Activated CD8-positive, alpha-beta memory T cell treated with anti-CD3 and anti-CD28 coated beads, Interleukin-2, amount 50 U/mL, for 24 hours (primary cell): ENCODE data around the gene CARD10.

ENCODE experiments used
- DNase-seq: peaks from one replicate; pipeline ENCODE4 v3.0.0-alpha.2; 2020; ENCODE audit errors: extremely low read depth

Gene CARD10

DNA sequence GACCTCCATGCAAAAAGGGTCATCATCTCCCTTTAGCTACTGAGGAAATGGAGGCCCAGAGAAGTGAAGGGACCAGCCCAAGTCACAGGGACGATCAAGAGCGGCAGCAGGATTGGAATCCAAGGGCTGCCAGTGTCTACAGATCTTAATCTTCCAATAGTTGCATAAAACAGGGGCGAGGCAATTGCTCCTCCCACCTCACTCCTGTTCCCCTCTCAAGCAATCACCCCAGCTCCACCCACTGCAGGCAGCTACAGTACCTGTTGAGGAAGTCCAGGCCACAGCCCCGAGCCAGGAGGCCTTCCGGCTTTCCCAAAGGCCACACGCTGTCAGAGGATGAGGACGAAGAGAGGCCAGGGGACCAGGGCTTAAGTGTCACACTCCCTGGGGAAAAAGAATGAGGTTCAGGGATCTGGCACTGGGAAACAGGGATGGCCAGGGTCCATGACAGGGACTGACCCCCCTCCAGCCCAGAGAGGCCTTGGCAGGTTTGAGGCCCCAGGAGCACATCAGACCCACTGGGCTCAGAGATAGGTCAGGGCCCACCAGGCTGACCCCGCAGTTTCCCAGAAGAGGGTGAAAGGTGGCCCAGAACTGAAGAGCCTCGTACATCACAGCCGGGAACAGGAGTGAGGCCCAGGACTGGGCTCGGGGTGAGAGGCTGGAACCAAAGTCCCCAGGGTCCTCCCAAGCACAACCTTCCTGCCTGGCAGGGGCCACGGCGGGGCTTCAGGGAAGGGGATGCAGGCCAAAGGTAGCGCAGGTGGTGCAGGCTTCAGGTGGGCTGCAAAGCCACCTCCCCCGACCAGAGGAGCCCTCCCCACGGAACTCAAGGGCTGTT is 16.7 kb downstream of the CARD10 start:
- DNase-seq = no peak

DNA sequence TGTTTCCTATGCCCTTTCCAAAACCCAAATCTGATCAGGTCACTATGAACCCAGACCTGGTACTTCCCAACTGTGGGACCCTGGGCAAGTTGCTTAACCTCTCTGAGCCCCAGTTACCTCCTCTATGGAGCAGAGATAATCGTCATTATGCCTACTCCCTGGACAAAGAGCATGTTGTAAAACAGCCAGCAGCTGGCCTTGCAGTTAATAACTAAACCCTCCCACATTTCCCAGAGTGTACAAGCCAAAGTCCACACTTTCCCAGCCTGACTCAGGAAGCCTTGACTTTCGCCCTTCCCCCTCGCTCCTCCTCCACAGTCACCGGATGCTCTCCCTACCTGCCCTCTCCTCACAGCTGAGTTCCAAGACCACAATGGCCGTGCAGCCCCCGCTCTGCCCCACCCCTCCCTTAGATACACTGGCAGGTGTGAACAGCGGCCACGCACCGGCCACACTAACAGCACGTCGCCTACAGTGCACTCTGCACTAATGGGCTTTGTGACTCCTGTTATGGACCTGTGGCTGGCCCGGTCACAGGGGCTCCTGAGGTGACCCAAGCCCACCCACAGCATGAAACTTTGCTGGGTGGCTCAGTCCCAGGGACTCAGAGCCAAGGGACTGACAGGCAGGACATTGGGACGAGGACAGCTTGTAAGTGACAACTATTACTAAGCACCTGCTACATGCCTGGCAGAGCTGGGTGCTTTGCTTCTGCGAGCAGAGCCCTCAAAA is 17.4 kb downstream of the CARD10 start:
- DNase-seq = no peak

- no peak for DNase-seq
Measured at GRCh38 chr22:37500745-37501609, 18.2 kb downstream of the CARD10 start.

GRCh38 chr22:37499789-37500540 is 19.2 kb downstream of the CARD10 start:
- DNase-seq = no peak

GRCh38 chr22:37499027-37499707 is 20.0 kb downstream of the CARD10 start:
- DNase-seq = no peak

GRCh38 chr22:37498289-37498909 is 20.8 kb downstream of the CARD10 start:
- no peak for DNase-seq

GRCh38 chr22:37497062-37497599 is 22.1 kb downstream of the CARD10 start:
- DNase-seq = no peak

DNA sequence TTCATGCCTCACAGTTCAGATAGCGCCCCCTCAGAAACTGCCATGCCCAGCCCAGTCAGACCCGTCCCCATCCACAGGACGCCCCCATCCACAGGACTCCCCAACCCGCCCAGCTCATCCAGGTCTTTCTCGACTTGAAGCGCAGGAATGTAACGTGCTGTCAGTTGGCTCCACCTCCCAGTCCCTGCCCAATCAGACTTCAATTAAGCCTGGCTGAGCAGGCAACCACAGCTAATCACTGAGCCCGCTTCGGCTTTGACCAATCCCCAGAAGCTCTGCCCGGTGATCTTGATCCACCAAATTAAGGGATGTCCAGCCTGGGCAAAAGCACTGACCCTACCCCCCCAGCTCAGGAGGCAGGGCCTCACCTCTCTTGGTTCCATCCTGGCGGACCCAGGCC is 22.6 kb downstream of the CARD10 start:
- DNase-seq = no peak

DNA sequence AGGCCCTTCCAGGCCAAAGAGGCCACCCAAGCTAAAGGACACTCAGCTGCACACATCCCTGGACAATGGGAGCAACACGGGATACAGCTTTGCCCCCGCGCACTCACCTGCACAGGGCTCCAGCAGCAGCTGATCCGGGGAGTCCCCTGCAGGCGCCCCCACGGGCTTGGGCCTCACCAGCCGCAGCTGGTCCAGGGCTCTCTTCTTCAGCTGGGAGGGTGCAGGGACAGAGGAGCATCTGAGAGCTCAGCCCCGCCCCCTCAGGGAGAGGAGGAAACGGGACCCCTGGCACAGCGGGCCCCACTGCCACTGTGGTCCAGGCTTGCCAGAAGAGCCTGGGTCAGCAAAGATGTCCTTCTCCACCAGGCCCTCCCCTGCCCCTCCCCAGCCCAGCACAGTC is 25.2 kb downstream of the CARD10 start:
- DNase-seq = no peak

DNA sequence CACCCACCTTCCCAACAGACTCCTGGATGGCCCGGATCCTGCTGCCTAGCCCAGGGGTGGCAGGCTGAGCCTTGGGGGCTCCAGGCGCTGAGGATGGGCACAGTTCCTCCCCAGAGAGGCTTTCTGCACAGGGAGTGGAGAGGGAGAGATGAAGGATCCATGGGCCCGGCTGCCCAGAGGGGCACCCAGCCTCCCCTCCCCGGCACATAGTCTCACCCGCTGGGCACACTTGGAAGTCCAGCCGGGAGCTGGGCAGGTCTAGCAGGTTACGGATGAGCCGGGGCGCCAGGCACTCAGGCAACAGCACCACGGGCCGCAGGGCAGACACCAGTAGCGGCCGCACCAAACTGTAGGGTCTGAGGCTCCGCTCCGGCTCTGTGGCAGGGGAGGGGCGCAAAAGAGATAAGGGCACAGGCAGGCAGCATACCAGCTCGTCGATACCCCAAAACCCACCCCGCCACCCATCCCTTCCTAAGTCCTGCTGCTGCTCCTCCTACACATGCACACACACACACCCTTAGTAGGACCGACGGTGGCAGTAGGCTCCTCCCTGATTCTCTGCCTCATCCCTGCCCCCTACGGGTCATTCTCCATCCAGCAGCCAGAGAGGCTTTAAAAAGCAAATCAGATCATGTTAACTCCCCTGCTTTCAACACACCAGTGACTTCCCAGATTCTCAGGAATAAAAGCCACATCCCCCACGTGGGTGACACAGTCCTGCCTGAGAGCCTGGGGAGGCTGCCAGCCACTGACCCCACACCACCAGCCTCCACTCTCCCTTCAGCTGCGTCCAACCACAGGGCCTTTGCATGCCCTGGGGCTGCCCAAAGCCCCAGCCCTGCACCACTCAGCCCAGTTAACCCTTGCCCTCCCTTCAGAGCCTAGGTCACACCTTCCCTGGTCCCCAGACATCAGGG is 26.5 kb downstream of the CARD10 start:
- DNase-seq = no peak

DNA sequence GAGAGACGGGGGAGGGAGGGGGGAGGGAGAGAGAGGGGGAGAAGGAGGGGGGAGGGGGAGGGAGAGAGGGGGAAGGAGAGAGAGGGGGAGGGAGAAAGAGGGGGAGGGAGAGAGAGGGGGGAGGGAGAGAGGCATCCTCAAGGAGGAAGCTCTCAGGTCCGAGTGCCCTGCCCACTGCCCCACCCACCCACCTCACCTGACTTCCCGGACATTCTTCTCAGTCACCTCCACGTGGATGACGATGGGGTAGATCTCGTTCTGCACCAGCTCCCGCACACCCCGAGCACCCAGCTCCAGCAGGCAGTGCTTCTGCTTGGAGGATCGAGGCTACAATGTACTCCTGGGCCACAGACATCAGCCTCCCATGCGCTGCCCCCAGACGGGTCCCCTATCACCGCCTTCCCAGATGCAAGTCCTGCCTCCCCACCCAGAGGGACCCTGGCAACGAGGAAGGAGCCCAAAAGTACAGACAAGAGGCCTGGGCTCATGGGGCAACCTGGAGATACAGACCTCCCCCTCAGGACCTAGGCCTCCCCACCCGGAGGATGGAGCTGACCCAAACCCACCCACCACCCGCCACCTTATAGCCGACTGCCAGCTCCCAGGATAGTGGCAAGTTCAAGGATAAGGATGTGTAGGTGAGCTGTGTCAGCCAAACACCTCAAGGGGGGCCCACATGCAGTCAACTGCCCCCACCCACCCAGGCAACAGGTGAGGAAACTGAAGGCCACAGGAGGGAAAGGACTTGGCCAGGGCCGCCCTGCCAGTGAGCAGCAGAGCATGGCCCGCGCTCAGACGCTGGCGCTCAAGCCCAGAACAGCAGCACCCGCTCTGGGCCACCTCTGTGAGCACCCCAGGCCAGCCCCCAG is 27.4 kb downstream of the CARD10 start:
- no peak for DNase-seq

DNA sequence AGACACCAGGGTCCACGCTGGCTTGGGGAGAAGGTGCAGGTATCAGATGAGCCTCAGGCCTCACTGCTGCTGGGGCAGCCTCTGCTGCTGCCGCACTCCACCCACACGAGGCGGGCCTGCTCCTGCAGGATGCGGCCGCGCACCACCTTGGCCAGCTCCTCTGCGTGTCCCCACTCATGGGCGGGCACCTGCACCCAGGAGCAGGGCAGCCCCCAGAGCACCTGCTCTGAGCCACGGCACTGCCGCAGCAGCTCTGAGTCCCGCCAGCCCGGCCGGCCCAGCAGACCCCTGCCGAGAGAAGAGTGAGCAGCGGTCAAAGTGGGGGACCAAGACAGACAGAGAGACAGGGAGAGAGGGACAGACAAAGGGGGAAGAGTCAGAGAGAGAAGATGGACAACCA is 28.1 kb downstream of the CARD10 start:
- DNase-seq = no peak

GRCh38 chr22:37489983-37490382 is 29.2 kb downstream of the CARD10 start:
- no peak for DNase-seq

GRCh38 chr22:37488337-37489135 is 30.7 kb downstream of the CARD10 start:
- DNase-seq = no peak

- DNase-seq = no peak
Measured at GRCh38 chr22:37487571-37487970, 31.6 kb downstream of the CARD10 start.

- no peak for DNase-seq
Measured at GRCh38 chr22:37487129-37487528, 32.1 kb downstream of the CARD10 start.

DNA sequence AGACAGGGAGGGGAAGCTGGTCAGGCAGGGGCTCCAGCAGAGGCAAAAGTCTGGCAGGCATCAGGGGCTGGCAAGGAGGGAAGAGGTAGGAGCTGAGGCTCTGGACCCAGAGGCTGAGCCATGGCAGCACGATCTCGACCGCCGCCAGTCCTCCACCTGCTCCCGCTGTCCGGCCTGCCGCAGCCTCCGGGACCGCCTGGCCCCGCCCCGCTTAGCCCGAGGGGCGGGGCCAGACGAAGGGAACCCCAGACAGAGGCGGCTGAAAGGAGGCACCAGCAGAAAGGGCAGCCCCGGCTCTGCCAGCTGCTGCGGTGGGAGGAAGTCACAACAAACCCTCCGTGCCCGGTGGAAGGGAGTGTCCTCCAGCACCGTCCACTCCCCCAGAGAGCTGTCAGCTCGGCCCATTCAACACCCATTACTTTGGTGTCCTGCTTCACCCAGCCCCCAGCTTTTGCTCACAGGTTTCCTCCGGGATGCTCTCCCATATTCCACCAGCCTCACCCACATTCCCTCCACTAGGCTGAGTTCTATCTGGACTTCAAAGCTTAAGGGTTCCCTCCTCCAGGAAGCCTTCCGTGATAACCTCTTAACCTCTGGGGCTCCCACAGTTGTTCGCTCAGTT is 32.9 kb downstream of the CARD10 start, which contains the start of gene MFNG:
Gene MFNG, minus strand, starts transcription at position 161 of the 622 bp plus-strand sequence. CDS start 207 bp downstream, outside the sequence.
- DNase-seq = peak; percentile 41
